H1 (cell line): ENCODE data around the gene SLC30A5. TPM values are rescaled to one million over a fixed set of nuclear protein-coding genes. Genes with fewer than 3 reads are reported as not detected.

ENCODE experiments used
- CHD7 ChIP-seq: fragments of 300-600 bp; sonication (generic); IDR thresholded peaks from 2 replicates; pipeline ENCODE4 v1.7.1; 2012; ENCODE audit warnings: low read length, moderate library complexity, mild to moderate bottlenecking, inconsistent platforms; ENCODE audit not compliant: insufficient replicate concordance
- CTCF ChIP-seq, 3 experiments: IDR thresholded peaks; 1 replicate in 2 of 3; 2 replicates in 1 of 3; pipeline versions ENCODE4 v1.5.1 to v1.6.1; 2011; ENCODE audit warnings: low read length in 3 of 3, mild to moderate bottlenecking in 3 of 3, inconsistent platforms in 2 of 3, low read depth in 1 of 3, moderate library complexity in 1 of 3; ENCODE audit not compliant: insufficient read depth in 1 of 3; ENCODE audit errors: control extremely low read depth in 1 of 3
- E2F6 ChIP-seq: IDR thresholded peaks from 2 replicates; pipeline ENCODE4 v1.6.1; 2012; ENCODE audit warnings: inconsistent platforms
- KDM4A ChIP-seq: IDR thresholded peaks from one replicate; pipeline ENCODE4 v1.7.1; 2012; ENCODE audit warnings: low read depth, mild to moderate bottlenecking, moderate library complexity, low read length, inconsistent platforms; ENCODE audit not compliant: severe bottlenecking
- NRF1 ChIP-seq: IDR thresholded peaks from 2 replicates; pipeline ENCODE4 v1.6.1; 2011; ENCODE audit warnings: mild to moderate bottlenecking, low read depth, low read length, improper control_type of control experiment
- RBBP5 ChIP-seq: IDR thresholded peaks from 2 replicates; pipeline ENCODE4 v1.7.1; 2012; ENCODE audit warnings: low read depth, mild to moderate bottlenecking, inconsistent platforms, low read length, moderate library complexity, borderline replicate concordance
- SIRT6 ChIP-seq: IDR thresholded peaks from one replicate; pipeline ENCODE4 v1.7.1; 2012; ENCODE audit warnings: low read length, inconsistent platforms
- polyA plus RNA-seq, 7 experiments: library from polyadenylated mRNA; depleted of rRNA in 3 of 7; stranded (reverse) in 5 of 7; unstranded in 2 of 7; fragments of >200 nt in 5 of 7; fragments of 200-250 nt in 2 of 7; gene quantifications; 1 replicate in 5 of 7; 2 replicates in 1 of 7; 4 replicates in 1 of 7; pipeline versions ENCODE4 v1.2.1 to v1.2.3, GENCODE V29; 2011 to 2013; ENCODE audit warnings: missing spikeins in 2 of 7, mixed read lengths in 2 of 7
- total RNA-seq: library from RNA; stranded (reverse); fragmentation: NEBNext Ultra II Directional; extraction: Animal tissue kit (Norgen Biotek cat#: 25700); gene quantifications from 2 replicates; pipeline ENCODE4 v1.2.1, GENCODE V29; 2021

SLC30A5 gene
- total and polyA plus RNA-seq, 2 of the 8 experiments (the other 6 are each of a cell fraction or from before 2014, with no cell fraction given), result 31.0 to 43.5 TPM

- TF ChIP-seq CHD7 (no peak), RBBP5 (no peak), NRF1 (no peak), E2F6 (no peak), KDM4A (no peak), SIRT6 (no peak), CTCF (IDR thresholded peaks at IDR 0.05; ENCODE audit: control extremely low read depth in 1 of 3, insufficient read depth in 1 of 3, low read depth in 1 of 3, low read length in 3 of 3) (no peak)
Measured at GRCh38 chr5:69152731-69153130, 58.9 kb downstream of the SLC30A5 start (continued).
